ENCODE results near the gene TSSK2. TPM values are rescaled to one million over a fixed set of nuclear protein-coding genes. Genes with fewer than 3 reads are reported as not detected.

TSSK2 gene
- total and polyA plus RNA-seq, 7 donors: 0.14 to 0.32 (median 0.28) TPM; not detected in 3

- DNase-seq: no peak
- peaks cover 31% of the 10 kb centered on the region for H3K4me1 ChIP-seq
- 4 to 6% (median 5%) methylated on average over 1 of the region's 1 CpG for WGBS, 3 donors
- ATAC-seq: peak; percentile 72 to 83 (median 78)
- no peak for TF ChIP-seq CTCF (IDR thresholded peaks at IDR 0.05)
- no peak overlapping the region for H3K4me3 ChIP-seq
- no peaks in the 10 kb centered on the region for H3K9me3 ChIP-seq
- H3K36me3 ChIP-seq (ENCODE audit: insufficient read depth in 1 of 2, low read depth in 1 of 2): peaks cover 0 to 21% of the 10 kb centered on the region in 2 donors
- intact Hi-C loops (cut with DNase I): loop anchor here in 1 of 2 donors (5.0 kb wide), 1 partner anchor 37 kb away; the partner anchor contains the start of gene DGCR2
- H3K27ac ChIP-seq: peak overlapping the region; percentile 47
- H3K27me3 ChIP-seq (ENCODE audit: insufficient read depth in 3 of 3, low read length in 2 of 3): no peaks in the 10 kb centered on the region
Observed at GRCh38 chr22:19085233-19085718, 45.8 kb upstream of the TSSK2 start.

DNA sequence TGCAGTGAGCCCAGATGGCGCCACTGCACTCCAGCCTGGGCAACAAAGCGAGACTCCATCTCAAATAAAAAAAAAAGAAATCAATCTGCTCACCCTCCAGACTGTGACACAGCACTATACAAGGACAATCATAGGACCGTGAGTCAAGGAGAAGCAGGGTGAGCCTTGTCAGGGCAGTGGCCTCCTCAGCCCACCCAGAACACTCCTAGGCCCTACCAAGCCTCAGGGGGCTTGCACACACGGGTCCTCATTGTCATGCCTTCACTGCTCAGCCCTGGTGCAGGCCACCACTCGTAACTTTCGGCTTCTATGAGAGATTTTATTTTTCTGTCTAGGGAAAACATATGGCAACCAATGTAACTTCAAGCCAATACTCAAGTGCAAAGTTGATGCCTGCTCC, 44.7 kb upstream of the TSSK2 start:
- no peak for TF ChIP-seq CTCF (IDR thresholded peaks at IDR 0.05)
- peaks cover 0 to 12% of the 10 kb centered on the region in 2 donors for H3K36me3 ChIP-seq (ENCODE audit: insufficient read depth in 1 of 2, low read depth in 1 of 2)
- H3K27me3 ChIP-seq (ENCODE audit: insufficient read depth in 3 of 3, low read length in 2 of 3): no peaks in the 10 kb centered on the region
- ATAC-seq (peak in 3 of 4 donors; percentile 40 to 47 (median 46)), DNase-seq (no peak)
- peak overlapping the region; percentile 7 for H3K27ac ChIP-seq
- WGBS, 3 donors: 86 to 90% (median 86%) methylated on average over 6 of the region's 6 CpGs
- peaks cover 31% of the 10 kb centered on the region for H3K4me1 ChIP-seq
- intact Hi-C loops (cut with DNase I): loop anchor here in 1 of 2 donors (5.0 kb wide), 1 partner anchor 36 kb away; the partner anchor contains the start of gene DGCR2
- H3K4me3 ChIP-seq: no peak overlapping the region
- H3K9me3 ChIP-seq: no peaks in the 10 kb centered on the region

GRCh38 chr22:19086896-19087295, 44.2 kb upstream of the TSSK2 start:
- no peak overlapping the region for H3K4me3 ChIP-seq
- H3K4me1 ChIP-seq: peaks cover 31% of the 10 kb centered on the region
- 90 to 93% (median 91%) methylated on average over 3 of the region's 3 CpGs for WGBS, 3 donors
- peak; percentile 48 to 60 (median 54) for ATAC-seq
- H3K9me3 ChIP-seq: no peaks in the 10 kb centered on the region
- H3K36me3 ChIP-seq (ENCODE audit: insufficient read depth in 1 of 2, low read depth in 1 of 2): peaks cover 0 to 12% of the 10 kb centered on the region in 2 donors
- no peak overlapping the region for H3K27ac ChIP-seq
- H3K27me3 ChIP-seq (ENCODE audit: insufficient read depth in 3 of 3, low read length in 2 of 3): no peaks in the 10 kb centered on the region
- DNase-seq: no peak
- TF ChIP-seq CTCF (IDR thresholded peaks at IDR 0.05): no peak
- intact Hi-C loops (cut with DNase I): loop anchor here in 1 of 2 donors (5.0 kb wide), 1 partner anchor 35 kb away; the partner anchor contains the start of gene DGCR2

DNA sequence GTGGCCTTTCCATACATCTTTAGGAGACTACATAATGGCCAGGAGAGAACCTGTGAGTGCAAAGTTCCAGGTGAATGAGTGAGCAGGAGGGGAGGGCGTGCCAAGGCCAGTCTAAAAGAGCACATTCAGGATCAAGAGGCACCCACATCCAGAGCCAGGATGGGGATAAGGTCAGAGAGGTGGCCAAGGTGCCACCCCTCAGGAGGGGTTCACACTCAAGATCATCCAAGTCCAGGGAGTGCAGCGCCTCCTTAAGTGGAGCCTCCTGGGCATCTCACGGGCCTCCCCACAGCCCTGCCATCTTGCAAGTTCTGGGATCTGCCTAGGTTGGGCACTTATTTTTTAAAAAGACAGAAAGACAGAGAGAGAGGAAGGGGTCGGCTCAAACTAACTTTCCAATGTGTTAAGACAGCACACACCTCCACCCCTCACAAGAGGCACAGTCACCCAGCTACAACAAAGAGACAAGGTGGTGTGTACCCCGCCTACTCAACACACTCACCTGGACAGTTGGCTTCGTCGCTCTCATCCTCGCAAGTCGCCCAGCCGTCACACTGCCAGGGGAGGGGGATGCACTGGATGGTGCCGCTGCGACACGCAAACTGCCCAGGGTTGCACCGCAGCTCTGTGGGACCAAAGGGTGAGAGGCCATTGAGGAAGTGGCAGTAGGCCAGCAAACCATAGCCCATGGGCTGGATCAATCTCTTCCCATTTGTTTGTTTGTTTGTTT, 42.1 kb upstream of the TSSK2 start:
- no peak for DNase-seq
- intact Hi-C loops (cut with DNase I): loop anchor here in 1 of 2 donors (5.0 kb wide), 1 partner anchor 33 kb away; the partner anchor contains the start of gene DGCR2
- Histone ChIP-seq H3K4me3 (no peak overlapping the region), H3K36me3 (ENCODE audit: insufficient read depth in 1 of 2, low read depth in 1 of 2) (peaks cover 0 to 12% of the 10 kb centered on the region in 2 donors), H3K4me1 (peaks cover 31% of the 10 kb centered on the region), H3K9me3 (no peaks in the 10 kb centered on the region), H3K27ac (no peak overlapping the region), H3K27me3 (ENCODE audit: insufficient read depth in 3 of 3, low read length in 2 of 3) (no peaks in the 10 kb centered on the region)
- no peak for TF ChIP-seq CTCF (IDR thresholded peaks at IDR 0.05)
- ATAC-seq: no peak
- 95 to 98% (median 98%) methylated on average over 13 to 14 of the region's 14 CpGs for WGBS, 3 donors

Data from psoas muscle (tissue), 8 donors.